GM19099 (cell line): ENCODE results near the gene HARS1.
A peak's percentile ranks its signal among the peaks of the same experiment; 100 is the strongest.

Experiments
- POLR2A ChIP-seq: IDR thresholded peaks from 3 replicates; pipeline ENCODE4 v1.6.1; 2011; ENCODE audit warnings: low read depth; ENCODE audit not compliant: insufficient read length; ENCODE audit errors: extremely low read depth

Gene HARS1

DNA sequence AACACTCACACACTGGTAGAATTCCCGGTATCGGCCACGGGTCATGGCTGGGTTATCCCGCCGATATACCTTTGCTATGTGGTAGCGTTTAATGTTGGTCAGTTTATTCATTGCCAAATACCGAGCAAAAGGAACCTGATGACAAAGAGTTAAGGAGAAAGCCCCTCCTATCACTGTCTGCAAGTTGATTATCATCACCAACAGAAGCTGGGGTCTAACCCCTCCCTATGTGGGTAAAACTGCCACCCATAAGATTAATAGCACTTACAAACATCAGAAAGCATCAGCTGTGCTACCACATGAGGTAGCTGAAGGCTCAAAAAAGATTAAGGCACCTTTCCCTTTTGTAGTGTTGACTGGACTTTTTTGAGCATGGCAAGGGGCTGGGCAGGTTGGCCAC lies 12.2 kb downstream of the HARS1 start:
- TF ChIP-seq POLR2A = no peak

DNA sequence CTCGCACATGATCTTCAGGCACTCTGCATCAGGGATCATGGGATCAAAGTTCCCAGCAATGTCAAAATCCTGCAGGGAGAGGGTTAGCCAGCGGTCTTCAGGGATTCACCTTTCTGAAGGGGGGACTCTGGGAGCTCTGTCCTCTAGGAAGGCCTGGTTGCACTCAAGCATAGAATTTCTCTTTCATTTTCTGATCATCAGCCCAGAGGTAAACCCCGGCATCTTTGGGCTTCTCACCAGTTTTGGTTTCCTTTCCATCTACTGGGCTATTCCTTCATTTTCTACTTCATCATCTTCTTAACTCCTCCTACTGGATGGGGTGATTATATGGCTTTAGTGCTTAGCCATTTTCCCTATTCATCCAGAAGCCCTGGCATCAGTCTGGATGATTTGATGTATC lies 13.2 kb downstream of the HARS1 start:
- no peak for TF ChIP-seq POLR2A

DNA sequence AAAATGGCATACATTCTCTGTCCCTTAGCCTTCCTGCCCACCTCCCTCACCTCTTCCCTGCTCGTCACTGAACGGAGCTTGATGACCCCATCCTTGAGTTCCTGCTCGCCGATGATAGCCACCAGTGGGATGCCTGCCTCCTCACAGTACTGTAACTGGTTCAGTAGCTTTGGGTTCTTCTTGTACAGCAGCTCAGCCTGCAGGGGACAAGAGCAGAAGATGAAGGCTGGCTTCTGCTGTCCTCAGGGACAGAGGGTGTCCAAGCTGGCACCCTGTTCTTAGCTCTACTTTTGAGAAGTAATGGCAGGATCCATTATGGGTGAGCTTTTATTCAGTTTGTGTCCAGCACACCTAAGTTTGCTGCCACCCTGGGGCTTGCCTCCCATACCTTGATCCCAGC lies 16.5 kb downstream of the HARS1 start:
- no peak for TF ChIP-seq POLR2A

DNA sequence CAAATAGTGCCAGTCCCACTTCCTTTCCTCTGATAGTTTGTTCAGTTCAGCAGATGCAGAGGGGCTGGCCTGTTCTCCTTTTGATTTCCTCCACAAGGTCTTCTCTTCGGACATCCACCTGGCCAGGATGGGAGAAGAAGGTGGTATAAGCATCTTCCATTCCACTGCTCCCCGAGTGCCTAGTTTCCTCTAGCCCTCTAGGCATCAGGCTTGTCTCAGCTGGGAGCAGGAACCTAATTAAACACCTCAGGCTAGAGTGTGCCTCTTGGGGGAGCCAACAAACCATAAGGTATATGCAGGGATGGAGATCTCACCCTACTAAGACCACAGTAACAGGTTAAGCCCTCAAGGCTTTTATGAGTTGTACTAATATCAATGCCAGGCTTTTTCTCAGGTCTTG lies 17.0 kb downstream of the HARS1 start:
- no peak for TF ChIP-seq POLR2A

DNA sequence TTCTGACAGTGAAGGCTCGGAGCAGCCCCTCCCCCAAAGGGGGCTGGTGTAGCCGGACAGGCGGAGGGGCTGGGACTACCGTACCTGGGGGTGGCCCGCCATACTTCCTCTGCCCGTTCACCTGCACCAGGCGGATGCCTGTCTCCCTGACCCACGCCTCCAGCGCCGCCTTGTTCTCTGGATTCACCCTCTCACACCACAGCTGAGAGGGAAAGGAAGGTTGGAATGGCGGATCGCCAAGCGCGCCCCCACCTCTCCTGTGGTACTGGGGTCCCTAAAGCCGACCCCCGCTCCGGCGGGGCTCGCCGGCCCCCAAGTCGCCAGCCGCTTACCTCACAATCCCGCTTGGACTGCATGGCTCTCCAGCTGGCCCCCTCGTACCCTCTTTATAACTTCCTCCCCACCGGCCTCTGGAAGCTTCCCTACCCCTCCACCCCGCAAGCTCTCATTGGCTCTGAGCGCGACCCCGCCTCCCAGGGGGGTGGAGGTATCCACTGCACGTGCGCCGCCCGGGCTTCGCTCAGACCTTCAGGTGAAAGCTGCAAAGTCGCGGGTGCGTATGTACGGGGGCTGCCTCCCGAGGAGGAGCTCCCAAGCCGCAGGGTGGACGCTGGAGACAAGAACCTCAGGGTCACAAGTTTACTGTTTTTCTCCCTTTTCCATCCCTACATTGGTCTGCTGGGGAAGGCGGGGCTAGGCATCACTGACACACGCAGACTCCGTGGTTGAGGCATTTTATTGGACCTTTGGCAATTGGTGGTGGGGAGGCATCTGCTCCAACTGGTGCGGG lies 17.8 kb downstream of the HARS1 start, which contains the start of gene DND1:
Gene DND1 (minus strand): TSS at position 390 of the 790 bp plus-strand sequence. CDS start 34 bp downstream, at position 356.
- no peak for TF ChIP-seq POLR2A

DNA sequence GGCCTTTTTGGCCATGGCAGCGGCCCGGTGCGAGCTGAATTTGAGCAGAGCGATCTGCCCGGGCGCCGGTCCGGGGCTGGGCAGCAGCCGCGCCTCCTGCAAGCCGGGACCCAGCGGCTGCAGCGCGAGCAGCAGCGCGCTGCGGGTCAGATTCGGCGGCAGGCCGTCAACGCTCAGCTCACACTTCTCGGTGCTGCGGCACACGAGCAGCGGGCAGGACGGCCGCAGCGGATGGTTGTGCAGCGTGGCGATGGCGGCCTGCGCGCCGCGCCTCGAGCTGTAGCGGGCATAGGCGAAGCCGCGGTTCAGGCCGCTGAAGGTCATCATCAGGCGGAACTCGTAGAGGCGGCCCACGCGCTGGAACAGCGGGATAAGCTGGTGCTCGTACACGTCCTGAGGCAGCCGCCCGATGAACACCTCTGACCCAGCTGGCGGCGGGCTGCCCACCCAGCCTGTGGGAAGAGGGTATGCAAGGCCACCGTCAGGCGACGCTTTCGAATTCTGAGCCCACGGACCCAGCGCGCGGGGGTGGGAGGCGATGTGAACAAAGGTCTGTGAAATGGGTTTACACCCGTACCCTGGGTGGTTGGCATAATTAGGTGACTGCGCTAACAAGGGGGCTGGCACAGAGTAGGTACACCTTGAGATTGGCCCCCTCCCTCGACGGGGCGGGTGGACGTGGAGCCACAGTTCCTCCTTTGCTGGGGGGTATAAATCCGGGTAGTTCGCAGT lies 18.5 kb downstream of the HARS1 start:
- no peak for TF ChIP-seq POLR2A

DNA sequence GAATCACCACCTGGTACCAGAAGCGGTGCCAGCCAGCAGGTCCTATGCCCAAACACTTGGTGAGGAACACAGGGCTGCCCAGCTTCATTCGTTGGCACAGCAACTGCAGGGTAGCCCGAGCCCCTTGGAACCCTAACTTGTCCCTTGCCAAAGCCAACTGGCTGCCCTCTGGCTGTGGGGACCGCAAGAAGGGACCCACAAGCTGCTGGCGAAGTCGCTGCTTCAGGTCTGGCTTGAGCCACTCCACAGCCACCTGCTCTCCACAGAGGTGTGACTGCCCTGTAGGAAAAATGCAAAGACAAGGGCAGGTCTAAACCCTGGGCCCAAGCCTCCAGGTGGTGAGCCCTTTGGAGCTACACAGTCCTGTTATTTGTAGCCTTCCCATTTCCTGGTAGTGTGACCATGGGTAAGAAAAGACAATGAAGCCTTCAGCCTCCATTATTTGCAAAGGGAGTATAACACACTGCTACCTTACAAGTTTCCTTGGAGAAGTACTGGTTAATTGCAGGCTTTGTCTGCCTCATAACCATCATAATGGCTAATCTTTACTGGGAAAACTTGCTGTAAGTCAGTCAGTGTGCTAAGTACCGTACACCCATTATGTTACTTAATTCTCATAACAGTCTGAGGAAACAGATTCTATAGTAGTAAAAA lies 19.6 kb downstream of the HARS1 start:
- no peak for TF ChIP-seq POLR2A

DNA sequence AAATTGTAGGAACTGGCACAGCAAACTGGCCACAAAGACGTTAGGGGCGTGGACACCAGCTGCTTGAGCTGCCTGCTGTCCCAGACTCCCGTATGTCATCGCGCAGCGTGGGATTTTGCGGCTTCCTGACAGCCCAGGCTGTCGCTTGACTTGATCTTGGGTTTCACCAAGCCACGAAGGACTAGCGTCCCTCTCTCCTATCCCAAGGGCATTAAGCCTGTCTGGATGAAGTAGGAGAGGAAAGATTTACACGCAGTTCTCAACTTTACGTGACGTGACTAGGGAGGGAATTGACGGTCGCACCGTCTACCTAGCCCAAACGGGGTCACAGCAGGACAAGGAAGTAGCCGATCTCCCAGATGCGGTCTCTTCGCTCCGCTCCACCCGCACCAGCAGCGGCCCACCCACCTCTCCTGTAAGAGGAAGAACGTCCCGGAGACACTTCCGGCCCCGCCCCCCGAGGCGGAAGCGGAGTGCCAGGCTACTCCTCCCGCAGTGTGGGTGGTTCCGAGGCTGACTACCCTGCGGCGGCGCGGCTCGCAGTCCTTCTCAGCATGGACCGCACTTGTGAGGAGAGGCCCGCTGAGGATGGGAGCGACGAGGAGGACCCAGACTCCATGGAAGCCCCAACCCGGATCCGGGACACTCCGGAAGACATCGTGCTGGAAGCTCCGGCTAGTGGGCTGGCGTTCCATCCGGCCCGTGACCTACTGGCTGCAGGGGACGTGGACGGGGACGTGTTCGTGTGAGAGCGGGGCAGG lies 26.6 kb downstream of the HARS1 start, which contains the start of gene WDR55:
Gene WDR55 (plus strand): TSS at position 546 of the 761 bp plus-strand sequence. CDS start 9 bp downstream, at position 555.
- TF ChIP-seq POLR2A = peak; percentile 94

DNA sequence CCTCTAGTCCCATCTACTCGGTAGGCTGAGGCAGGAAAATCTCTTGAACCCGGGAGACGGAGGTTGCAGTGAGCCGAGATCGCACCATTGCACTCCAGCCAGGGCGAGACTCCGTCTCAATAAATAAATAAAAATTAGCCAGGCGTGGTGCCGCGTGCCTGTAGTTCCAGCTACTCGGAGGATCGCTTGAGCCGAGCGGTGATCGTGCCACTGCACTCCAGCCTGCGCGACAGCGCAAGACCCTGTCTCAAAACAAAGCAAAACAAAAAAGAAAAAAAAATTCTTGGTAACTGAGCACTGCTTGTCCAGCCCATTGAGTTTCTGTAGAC lies 27.2 kb downstream of the HARS1 start:
- no peak for TF ChIP-seq POLR2A

DNA sequence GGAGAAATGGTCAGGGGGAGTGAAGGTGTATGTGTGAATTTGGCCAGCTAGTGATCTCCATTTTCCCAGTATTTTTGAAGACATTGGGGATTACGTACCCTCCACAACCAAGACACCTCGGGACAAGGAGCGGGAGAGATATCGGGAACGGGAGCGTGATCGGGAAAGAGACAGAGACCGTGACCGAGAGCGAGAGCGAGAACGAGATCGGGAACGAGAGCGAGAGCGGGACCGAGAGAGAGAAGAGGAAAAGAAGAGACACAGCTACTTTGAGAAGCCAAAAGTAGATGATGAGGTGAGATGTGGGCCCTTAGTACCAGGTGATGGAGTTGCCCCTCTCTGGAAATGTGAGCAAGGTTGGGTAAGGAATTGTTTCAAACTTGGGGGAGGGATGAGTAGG lies 32.3 kb downstream of the HARS1 start:
- TF ChIP-seq POLR2A = no peak

DNA sequence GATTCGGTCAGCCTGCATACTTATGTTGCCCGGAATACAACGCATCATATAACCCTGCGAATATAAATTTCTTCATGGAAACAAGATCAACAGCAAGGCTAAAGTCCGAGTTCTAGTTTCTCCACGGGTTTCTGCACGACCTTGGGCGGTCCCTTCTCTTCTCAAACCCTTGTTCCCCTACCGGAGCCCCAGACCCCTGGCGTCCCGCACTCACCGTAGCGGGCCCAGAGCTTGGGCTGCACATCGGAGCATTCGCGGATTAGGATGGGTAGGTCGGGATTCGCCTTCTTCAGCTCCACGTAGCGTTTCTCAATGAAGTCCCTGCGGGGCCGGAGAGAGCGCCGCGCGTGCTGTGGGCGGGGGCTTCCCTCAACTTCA lies 44.1 kb downstream of the HARS1 start:
- no peak for TF ChIP-seq POLR2A

DNA sequence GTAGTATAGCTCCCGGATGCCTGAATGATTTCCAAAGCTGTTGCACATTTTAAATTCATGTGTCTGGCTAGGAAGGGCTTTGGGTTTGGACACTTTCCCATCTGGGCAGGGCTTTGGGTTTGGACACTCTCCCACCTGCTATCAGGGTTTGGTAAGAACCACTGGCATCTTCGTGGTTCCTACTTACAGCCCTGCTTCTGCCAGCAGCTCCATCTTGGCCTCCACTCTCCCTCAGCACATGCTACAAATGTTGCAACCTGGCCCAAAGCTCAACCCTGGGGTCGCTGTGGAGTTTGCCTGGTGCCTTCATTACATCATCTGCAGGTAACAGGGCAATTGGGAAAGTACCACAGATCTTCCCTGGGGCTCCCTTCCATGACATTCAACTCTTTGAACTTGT lies 48.5 kb downstream of the HARS1 start:
- no peak for TF ChIP-seq POLR2A

DNA sequence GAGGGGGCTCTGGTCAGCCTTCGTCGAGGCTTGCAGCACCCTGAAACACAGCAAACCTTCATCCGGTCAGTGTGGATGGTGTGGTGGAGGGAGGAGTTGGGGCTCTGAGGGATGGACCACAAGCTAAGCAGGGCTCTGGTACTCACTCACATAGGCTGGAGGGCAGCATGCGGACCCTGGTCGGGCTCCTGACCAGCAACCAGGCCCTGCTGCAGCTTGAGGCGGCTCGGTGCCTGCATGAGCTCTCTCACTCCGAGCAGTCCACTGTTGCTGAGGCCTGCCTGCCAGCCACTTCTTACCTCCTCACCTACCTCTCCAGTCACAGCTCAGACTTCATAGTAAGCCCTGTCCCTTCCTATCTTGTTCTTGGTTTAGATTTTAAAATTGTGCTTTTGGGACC lies 49.5 kb downstream of the HARS1 start:
- no peak for TF ChIP-seq POLR2A

DNA sequence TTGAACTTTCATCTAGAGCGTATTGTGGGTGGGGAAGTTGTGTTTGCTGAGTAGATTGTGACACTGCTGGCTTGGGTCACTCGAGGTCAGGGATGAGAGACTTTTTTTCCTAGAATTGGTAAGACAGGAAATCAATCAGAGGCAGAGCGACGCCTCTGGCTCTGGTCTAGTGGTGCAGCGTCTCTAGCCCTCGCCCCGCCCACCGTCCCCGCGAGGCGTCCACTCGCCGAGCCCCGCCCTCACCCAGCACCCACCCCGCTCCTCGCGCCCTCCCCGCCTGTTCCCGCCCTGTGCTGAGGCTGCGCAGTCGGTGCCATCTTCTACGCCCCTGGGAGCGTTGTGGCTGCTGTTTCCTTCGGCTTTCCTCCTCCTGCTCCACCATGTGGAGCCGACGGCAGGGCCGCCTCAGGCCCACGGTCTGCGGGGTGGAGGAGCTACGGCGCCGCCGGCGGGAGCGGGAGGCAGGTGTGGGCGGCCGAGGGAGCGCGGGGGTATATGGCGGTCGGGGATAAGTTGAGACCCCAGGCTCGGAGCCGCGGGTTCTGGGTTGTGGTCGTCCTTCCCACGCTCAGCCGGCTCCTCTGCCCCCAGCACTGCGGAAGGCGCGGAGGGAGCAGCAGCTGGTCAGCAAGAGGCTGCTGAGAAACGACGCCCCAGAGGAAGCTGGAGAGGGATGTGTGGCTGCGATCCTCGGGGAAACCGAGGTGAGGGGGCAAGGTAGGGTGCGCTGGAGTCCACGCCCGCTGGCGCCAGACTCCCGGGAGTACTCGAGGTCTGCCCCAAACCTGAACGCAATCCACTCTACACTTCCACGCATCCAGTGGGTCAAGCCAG lies 51.8 kb downstream of the HARS1 start, which contains the start of gene TMCO6:
Gene TMCO6 (plus strand): TSS at position 304 of the 834 bp plus-strand sequence. CDS start 77 bp downstream, at position 381.
- TF ChIP-seq POLR2A = peak; percentile 80
